Tongue (tissue), 2 donors: ENCODE data around the gene CARD16. TPM values are rescaled to one million over a fixed set of nuclear protein-coding genes. Genes with fewer than 3 reads are reported as not detected.
A peak's percentile ranks its signal among the peaks of the same experiment; 100 is the strongest.
"Not testable (repeated sequence)": the region's sequence is repeated elsewhere in the genome, so short reads cannot be mapped to it uniquely, and the experiment has no call there.

Experiments
- DNase-seq: peaks from one replicate; pipeline ENCODE4 v3.0.0-alpha.2; 2015
- total RNA-seq: library from RNA; depleted of rRNA; stranded (reverse); fragments of >200 nt; gene quantifications from one replicate; pipeline ENCODE4 v1.2.3, GENCODE V29; 2014

Gene CARD16
- total RNA-seq, 1 donor from 2014 or later: 3.3 TPM

DNA sequence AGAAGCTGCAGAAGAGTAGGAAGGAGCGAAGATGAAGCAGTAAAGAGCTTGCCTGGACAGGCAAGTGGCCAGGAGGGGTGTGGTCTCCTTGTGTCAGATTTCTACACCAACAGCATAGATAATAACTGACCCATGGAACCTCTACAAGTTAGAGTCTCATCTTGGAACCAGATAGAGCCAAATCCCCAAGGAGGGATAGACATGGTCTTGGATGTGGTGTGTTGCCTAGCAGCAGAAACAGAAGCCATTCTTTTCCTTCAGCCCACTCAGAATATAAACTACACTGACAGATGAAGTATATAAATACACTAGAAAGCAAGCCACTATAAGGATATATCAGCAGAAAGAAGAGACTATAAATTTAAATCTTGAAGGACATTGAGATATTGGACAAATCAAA is 4.3 kb upstream of the CARD16 start:
- no peak for DNase-seq

DNA sequence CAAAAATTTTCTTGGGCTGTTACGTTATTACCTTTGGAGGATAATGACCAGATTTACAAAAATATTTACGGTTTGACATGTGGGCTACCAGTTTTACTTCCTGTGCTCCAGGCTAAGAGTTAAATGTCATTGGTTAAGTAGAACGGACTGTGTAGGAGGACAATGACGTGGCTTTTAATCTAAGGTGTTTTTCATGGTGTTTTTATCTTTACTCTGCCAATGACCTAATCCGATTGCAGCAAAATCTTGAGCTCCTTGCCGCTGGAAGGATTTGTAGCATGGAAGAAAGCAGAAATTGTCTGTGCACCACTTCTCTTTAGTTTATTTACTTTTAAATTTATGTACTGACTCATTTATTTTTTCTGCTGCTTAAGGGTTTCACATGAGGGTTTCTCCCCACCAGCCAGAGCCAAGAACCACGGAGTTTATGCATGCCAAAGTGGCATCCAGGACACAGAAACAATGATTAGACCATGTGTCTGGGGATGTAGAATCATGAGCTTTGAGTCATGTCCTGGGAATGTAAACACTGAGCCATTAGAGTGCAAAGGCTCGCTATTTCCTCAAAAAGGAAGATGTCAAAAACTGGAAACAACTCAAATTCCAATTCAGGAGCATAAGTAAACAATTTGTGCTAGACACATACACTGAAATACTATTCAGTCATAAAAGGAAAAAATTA is 1.9 kb upstream of the CARD16 start:
- DNase-seq: peak; percentile 38

DNA sequence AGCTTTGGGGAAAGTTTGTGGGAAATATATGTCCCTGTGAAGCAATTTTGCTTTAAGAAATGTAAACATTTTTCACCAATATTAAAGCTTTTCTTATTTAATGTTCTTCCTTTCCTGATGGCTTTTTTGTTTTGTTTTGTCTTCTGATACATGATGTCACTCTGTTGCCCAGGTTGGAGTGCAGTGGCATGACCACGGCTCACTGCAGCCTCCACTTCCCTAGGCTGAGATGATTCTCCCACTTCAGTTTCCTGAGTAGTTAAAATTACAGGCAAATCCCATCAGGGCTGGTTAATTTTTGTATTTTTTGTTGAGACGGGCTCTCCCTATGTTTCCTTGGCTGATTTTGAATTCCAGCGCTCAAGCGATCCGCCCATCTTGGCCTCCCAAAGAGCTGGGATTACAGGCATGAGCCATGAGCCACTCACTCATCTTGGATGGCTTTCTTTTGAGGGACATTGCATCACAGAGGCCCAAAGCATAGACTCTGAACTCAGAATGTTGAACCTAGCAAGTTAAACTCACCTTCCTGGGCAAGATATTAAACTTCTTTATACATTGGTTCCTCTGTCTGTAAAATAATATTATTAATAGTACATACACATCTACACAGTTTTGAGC is 651 bp upstream of the CARD16 start:
- no peak for DNase-seq

DNA sequence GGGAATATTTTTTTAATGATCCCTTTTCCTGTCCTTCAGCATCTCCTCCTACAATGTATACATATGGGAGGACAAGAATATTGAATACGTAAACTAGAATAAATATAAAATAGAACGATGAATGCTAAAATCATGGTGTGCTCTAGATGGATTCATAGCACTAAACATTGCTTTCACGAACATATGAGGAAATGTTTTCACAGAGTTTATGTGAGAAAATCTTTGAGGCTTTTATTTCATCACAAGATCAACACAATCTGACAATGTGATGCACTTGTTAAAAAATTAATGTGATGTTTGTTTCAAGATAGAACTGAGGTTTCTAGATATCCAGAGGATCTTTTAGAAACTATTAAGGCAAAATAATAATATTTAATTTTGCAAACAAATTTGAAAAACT is 3.0 kb downstream of the CARD16 start:
- DNase-seq: no peak

DNA sequence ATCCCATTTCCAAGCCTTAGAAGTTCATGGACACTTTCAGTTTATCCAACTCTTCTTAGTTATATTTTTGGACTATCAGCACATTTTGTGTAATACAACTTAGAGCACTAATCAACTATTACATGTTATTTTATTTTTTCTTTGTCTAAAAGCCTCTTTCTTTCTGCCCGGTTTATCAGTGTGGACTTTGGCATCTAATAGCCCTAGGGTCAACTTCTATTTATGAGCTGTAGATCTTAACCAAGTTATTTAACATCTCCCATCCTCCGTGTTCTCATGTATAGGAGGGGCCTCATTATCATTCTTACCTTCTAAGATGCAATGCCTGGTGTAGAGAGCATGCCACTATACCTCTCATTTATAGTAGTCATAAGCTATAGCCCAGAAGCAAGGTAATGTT is 4.4 kb downstream of the CARD16 start:
- no peak for DNase-seq

DNA sequence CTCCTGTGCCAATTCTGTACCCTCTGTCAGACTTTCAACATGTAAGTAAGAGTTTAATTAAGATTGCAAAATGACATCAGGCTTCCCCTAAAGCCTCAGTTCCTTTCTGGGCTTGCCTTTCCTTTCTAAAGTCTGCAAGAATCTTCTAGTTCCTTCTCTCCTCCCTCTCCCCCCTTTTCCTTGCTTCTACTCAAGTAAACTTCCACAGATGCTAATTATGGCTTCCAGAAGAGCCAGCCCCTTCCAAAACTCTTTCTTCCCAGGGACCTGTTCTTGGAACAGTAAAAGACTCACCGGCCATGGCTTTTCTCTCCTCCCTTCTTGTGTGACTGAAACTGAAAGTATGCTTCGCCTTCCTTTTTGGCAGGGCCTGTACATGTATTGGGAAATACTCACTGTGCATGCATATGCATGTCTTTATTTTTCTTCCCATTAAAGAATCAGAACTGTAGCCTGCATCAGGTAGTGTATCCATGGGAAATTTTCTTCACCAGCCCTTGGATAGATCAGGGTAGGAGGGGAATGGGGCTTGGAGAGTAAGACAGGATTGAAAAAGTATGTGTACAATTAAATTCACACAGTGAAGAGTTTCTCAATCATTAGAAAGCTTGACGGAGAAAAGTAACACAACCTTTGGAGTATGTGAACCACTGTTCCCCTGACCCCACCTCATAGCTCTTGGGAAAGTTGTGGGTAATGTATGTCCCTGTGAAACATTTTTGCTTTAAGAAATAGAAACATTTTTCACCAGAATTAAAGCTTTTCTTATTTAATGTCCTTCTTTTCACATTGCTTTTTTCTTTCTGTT is 10.1 kb downstream of the CARD16 start, which contains the start of gene CASP1:
TSS of gene CASP1 (minus strand) at position 332 of the 808 bp plus-strand sequence. CDS start at position 301, 31 bp downstream.
- DNase-seq: peak; percentile 62

DNA sequence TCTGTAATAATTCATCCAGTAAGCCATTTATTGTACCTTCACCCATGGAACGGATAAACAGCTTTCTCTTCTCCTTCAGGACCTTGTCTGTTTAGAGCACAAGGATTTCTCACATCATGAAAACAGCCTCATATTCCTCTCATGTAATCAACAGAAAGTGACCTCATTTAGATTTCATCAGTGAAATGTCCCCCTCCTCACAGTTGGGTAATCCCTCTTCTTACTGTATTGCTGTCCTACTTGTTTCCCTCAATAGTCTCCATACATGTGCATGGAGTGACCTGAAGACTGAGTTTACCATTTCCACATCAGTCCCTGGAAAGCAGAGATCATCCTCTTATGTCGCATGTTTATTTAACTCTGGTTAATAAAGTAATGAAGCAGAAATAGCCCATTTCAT is 10.7 kb downstream of the CARD16 start:
- DNase-seq: not testable (repeated sequence)

DNA sequence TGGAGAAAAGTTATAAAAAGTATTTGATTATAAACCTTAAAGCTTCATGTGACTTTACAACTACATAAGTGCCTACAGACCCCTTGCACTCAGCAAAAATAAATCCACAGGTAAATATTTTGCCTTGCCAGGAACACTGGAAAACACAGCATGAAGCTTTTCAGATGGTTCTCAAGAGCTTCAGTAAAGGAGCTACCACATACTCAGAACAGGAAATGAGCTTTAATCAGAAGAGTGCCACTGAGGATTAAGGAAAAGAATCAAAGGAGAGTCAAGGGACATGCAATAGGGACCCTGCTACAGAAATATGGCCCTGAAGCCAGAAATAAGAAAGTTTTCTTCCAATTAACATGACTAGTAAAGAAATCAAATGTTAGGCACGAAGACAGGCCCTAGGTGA is 11.4 kb downstream of the CARD16 start:
- DNase-seq: no peak

DNA sequence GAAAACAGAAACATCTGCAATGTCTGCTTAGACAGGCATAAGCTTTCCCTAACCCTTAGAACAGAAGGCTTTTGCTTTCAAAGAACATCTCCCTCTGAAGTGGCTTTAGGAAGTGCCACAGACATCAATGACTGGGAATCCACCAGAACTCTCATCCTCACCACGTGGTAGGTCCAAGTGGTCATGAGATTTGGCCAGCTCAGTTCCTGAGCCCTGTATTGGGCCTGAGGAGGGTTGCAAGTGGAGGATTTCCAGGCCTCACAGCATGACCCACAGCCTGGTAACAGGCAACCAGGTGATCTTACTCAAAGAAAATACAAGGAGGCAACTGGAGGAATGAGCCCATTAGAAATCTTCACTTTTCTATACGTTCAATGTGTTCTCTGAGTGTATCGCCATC is 11.8 kb downstream of the CARD16 start:
- no peak for DNase-seq

DNA sequence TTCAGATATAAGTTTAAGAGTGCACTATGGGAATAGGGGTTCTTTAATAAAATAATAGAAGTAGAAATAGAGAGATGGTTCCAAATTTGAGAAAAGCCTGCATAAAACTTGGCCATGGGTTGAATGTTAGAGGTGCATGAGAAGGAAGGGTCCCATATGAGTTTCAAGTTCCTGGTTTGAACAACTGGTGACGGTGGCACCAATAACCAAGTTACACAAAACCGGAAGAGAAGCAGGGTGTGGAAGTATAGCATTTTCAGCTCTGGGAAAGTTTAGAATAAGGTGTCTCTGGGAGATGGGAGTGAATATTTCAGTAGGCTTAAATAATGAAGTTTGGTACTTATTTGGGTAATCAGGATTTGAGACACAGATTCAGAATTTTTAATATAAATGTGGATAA is 12.6 kb downstream of the CARD16 start:
- no peak for DNase-seq

DNA sequence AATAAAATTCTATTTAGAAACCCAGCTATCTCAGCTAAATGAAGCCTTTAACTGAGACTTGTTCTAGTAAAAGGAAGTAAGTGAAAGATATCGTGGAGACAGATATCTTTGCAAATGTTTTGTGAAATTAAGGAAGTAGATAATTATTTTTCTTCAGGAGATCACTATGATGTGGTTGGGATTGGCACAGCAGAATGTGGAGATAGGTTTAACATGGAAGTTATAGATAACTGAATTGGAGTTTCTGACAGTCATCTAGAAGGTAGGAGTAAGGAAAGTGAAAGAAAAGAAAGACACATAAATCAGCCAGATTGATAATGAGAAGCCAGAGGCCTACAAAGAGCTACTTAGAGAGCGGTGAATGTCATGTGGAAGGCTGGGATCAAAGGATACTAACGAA is 17.5 kb downstream of the CARD16 start:
- no peak for DNase-seq

DNA sequence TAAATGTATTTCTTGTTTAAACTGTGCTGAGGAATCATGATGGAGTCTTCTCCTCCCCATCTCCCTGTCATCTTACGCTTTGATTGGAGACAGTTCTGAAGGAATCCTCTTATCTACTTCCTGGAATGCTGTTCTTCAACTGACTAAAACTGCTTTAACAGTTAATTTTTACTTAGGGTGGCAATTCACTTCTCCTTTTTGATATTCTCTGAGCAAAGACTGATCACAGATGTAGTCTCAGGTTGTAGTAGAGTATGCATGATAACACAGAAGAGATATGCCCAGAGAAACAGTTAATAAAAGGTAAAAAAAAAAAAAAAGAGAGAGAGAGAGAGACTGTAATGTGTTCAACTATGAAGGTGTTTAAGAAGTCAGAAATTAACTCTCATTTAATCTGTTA is 20.7 kb downstream of the CARD16 start:
- DNase-seq: no peak

DNA sequence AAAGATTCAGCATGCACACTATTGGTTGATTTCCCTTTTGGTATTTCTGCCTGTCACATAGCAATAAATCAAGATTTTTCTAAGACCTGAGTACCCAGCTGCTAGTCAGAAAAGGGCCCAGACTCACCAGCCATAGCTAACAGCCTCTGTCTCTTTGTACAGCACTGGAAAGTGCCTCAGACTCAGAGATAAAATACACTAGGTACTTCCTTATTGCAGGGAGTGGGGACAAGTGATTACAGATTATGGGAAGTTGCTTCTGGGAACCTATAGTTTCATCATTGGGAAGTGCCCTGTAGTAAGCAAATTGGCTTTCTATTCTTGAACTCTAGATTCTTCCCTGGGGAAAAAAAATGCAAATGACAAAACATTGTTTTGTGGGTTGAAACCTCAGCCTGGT is 22.1 kb downstream of the CARD16 start, which contains the start of gene CASP5:
TSS of gene CASP5 (minus strand) at position 166 of the 400 bp plus-strand sequence. CDS start at position 134, 32 bp downstream.
- DNase-seq: no peak

DNA sequence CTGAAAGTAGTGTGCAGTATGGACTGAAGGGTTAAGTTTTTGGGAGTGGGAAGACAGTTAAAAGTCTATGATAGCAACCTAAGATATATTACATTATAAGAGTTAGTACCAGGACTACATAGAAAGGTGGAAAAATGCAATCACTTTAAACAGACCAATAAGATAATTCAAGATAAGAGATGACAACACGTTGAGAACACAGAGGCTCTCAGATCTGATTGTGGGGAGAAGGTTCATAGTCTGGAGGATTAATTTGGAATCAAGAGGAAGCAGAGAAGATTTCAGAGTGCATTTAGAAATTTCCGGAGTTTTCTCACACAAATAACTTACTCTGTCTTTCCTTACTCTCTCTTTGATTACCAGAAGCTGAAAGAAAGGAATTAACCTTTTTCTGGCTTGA is 22.6 kb downstream of the CARD16 start:
- DNase-seq: no peak

DNA sequence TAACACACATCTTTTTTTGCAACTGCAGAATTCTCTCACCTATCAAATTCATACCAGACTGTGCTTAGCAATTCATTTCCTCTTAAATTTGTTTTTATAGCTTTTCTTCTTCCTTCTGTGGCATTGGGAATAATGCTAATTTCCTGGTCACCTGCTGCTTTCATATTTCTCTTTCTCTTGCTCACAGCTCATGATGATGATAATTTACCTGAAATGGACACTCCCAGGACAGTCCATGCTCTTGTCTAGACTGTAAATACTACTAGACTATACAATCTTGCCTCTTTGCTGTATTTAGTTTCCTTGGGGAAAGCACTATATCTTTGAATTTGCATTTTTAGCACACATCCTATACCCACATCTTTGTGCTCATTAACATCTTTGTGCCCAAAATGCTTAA is 37.7 kb downstream of the CARD16 start:
- no peak for DNase-seq

DNA sequence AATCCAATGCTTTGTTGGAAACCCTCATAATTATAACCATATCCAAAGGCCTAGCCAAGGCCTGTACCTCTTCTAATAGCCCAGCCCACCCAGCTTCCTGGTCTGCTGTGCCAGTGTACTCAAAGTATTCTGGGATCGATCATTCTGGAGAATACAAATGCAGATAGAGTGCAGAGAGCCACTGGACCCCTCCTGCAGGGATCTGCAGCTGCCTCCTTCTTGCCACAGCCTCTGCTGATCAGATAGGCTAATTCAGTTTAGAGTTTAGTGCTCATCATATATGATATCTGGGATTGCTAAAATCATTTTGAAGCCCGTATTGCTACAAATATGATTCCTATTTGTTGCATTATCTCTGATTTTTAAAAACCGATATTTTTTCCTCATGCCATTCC is 39.7 kb downstream of the CARD16 start:
- DNase-seq: no peak

DNA sequence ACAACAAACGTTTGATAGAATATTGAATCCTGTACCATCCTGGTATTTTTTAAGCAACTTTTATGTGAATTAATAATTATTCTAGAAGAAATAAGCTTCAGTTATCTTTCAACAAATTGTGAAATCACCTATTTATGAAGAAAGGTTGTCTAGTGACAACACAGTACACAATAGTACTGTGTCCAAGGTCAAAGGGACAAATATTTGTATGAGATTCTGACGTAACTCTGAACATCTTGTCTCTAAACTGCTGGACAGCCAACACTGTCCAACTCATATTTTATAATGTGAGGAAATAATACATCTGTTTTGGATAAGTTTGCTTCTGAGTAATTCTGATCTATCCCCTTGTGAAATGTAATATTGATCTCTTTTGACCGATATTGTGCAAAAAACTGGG is 41.1 kb downstream of the CARD16 start:
- DNase-seq: no peak

DNA sequence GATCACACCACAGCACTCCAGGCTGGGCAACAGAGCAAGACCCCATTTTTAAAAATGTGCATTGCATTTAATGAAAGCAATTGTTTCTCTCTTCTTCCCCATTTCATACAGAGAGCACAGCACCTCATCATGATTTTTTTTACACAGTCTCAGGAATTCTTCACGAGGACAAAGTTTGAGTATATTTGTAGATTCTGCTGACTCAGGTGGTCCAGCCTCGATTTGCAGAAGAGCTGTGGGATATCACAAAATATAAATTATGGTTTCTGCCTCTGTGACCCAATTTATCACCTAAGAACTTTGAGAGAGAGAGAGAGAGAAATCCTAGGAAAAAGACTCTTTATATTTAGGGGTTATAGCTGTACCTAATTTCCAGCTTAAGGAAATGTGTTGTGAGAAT is 42.0 kb downstream of the CARD16 start:
- no peak for DNase-seq

DNA sequence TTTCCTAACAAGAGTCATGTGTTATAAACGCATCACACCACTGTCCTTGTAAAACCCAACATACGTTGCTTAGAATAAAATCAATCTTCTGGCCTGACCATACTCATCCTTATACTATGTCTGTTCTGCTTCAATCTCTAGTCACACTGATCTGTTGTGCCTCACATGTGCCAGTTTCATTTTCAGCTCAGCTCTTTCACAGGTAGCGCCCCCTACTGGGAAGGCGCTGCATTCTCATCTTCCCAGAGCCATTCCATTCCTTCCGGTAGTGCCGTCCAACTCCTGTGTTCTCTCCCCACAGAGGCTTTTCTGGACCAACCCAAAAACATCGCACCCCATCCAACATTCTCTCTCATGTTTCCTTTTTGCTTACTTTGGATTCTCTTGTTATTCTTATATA is 44.3 kb downstream of the CARD16 start:
- DNase-seq: no peak

DNA sequence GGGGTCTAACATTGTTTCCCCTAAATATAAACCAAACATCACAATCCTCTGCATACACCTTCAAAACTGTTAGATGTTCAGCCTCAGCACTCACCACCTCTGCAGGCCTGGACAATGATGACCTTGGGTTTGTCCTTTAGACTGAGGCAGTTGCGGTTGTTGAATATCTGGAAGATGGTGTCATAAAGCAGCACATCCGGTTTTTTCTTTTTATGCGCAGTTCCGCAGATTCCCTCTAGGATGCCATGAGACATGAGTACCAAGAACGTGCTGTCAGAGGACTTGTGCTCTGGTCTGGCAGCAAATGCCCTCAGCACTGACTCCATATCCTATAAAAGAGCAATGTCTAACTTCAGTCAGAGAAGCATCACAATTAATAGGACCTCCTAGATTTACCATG is 45.0 kb downstream of the CARD16 start:
- no peak for DNase-seq

DNA sequence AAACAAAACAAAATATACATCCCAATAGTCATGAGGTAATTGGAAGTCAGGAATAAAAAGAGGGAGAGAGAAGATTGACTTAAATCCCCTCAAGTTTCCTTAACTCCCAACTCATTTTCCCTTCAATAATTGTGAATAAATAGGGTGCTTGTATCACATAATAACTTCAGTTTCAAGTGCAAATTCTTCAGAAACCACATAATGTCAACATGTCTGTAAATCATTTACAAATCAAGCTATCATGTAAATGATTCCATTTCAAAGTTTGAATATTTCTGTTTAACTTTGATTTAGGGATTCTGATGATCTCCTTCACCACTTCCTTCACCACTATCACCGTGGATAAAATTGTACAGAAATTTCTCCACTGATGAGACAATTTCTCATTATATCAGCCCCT is 45.4 kb downstream of the CARD16 start:
- no peak for DNase-seq

DNA sequence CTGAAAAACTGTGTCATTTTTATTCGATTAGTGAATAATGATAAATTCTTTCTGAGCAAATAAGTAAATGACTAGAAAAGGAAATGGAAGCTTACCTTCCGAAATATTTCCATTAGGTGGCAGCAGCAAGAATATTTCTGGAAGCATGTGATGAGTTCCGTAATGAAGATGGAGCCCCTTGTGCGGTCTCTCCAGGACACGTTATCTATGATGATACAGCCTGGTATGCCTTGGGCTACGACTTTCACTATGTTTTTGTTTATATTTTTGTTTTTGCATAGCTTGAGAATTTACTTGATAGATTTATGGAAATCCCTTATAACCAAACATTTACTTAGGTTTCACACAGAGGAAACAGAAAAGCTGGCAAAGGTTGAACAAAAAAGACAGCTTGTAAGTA is 47.8 kb downstream of the CARD16 start:
- DNase-seq: no peak

DNA sequence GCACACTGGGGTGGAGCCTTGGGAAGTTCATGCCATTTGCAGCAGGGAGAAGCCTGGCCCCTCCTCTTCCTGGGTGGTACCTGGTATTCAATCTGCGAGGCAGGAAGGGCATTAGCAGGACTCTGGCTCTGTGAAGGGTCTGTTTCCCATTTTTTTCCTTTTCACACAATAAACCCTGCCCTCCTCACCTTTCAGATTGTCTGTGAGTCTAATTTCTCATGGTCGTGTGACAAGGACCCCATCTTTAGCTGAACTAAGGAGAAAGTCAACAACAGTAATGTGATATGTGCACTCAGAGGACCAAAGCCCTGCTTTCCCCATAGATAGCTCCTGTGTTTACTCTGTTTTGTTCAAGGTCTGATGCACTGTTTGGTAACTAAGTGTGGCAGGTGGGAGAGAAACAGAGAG is 50.1 kb downstream of the CARD16 start:
- DNase-seq: no peak
